Naive B cell (primary cell): Measurements from ENCODE around the gene SSH2. TPM values are rescaled to one million over a fixed set of nuclear protein-coding genes. Genes with fewer than 3 reads are reported as not detected.

Experiments
- ATAC-seq, 2 donors: fragments of 150-1000 bp; cut with Tn5 transposase; 2 replicates each; pipeline ENCODE4 v1.10.0; 2021; ENCODE audit warnings: low read depth in 2 of 2, mild to moderate bottlenecking in 2 of 2, moderate library complexity in 2 of 2
- DNase-seq: peaks from one replicate; pipeline ENCODE4 v3.0.0; 2022
- H3K27ac Mint-ChIP-seq, 6 donors: one replicate each; pipeline ENCODE4 v1.8.0; 2020 to 2022; ENCODE audit warnings: mild to moderate bottlenecking in 6 of 6, mixed read lengths in 6 of 6, moderate library complexity in 5 of 6, inconsistent platforms in 2 of 6
- H3K27me3 Mint-ChIP-seq, 3 donors: one replicate each; pipeline ENCODE4 v1.8.0; 2021 to 2022; ENCODE audit warnings: mixed read lengths in 3 of 3, mild to moderate bottlenecking in 1 of 3
- H3K36me3 Mint-ChIP-seq, 2 donors: one replicate each; pipeline ENCODE4 v1.8.0; 2020 to 2022; ENCODE audit warnings: mixed read lengths in 2 of 2, inconsistent platforms in 1 of 2, mild to moderate bottlenecking in 1 of 2
- H3K4me1 Mint-ChIP-seq, 3 donors: one replicate each; pipeline ENCODE4 v1.8.0; 2020 to 2022; ENCODE audit warnings: mixed read lengths in 3 of 3, inconsistent platforms in 1 of 3, mild to moderate bottlenecking in 1 of 3, moderate library complexity in 1 of 3
- H3K4me3 Mint-ChIP-seq, 8 donors: one replicate each; pipeline ENCODE4 v1.8.0; 2020 to 2022; ENCODE audit warnings: mild to moderate bottlenecking in 8 of 8, mixed read lengths in 8 of 8, moderate library complexity in 8 of 8, inconsistent platforms in 2 of 8
- H3K9me3 Mint-ChIP-seq, 7 donors: one replicate each; pipeline ENCODE4 v1.8.0; 2020 to 2022; ENCODE audit warnings: mixed read lengths in 7 of 7, mild to moderate bottlenecking in 5 of 7, inconsistent platforms in 2 of 7, moderate library complexity in 1 of 7
- polyA plus RNA-seq, 6 donors: library from polyadenylated mRNA; unstranded; fragments of 300-500 nt; fragmentation: Illumina TruSeq; gene quantifications; one replicate each; pipeline ENCODE4 v1.2.3, GENCODE V29; 2021; ENCODE audit warnings: low read depth in 6 of 6

The SSH2 gene
- polyA plus RNA-seq, 6 donors from 2014 or later = 46.3 to 96.7 (median 65.5) TPM

- no peak overlapping the region for H3K27ac Mint-ChIP-seq
- DNase-seq = no peak
- H3K27me3 Mint-ChIP-seq = peaks cover 11 to 24% (median 16%) of the 10 kb centered on the region in 3 donors
- no peaks in the 10 kb centered on the region for H3K36me3 Mint-ChIP-seq
- no peak for ATAC-seq
- H3K9me3 Mint-ChIP-seq = no peaks in the 10 kb centered on the region
- no peak overlapping the region for H3K4me3 Mint-ChIP-seq
- peaks cover 30 to 59% (median 56%) of the 10 kb centered on the region in 3 donors for H3K4me1 Mint-ChIP-seq
These were observed 310.8 kb downstream of the SSH2 start for GRCh38 chr17:29619251-29619650.

- Mint-ChIP-seq H3K4me1 (peaks cover 30 to 63% (median 60%) of the 10 kb centered on the region in 3 donors), H3K4me3 (peak overlapping the region; percentile 20 to 93 (median 82)), H3K27me3 (peaks cover 11 to 29% (median 16%) of the 10 kb centered on the region in 3 donors), H3K27ac (no peak overlapping the region), H3K9me3 (no peaks in the 10 kb centered on the region), H3K36me3 (no peaks in the 10 kb centered on the region)
- DNase-seq = no peak
- ATAC-seq = no peak
These were observed 311.6 kb downstream of the SSH2 start for GRCh38 chr17:29618272-29619065.

- peak; percentile 62 for ATAC-seq
- Mint-ChIP-seq H3K27ac (peak overlapping the region in 3 of 6 donors; percentile 42 to 82 (median 82)), H3K36me3 (no peaks in the 10 kb centered on the region), H3K4me3 (peak overlapping the region; percentile 80 to 93 (median 88)), H3K4me1 (peaks cover 27 to 55% (median 53%) of the 10 kb centered on the region in 3 donors), H3K27me3 (peaks cover 11 to 29% (median 16%) of the 10 kb centered on the region in 3 donors), H3K9me3 (no peaks in the 10 kb centered on the region)
- DNase-seq = peak; percentile 83
These were observed 312.4 kb downstream of the SSH2 start for GRCh38 chr17:29617481-29618271.

GRCh38 chr17:29617125-29617480 lies 312.9 kb downstream of the SSH2 start:
- peak overlapping the region in 3 of 6 donors; percentile 30 to 82 (median 42) for H3K27ac Mint-ChIP-seq
- no peaks in the 10 kb centered on the region for H3K36me3 Mint-ChIP-seq
- peak; percentile 80 for DNase-seq
- ATAC-seq = peak; percentile 68 to 73
- peaks cover 11 to 29% (median 16%) of the 10 kb centered on the region in 3 donors for H3K27me3 Mint-ChIP-seq
- no peaks in the 10 kb centered on the region for H3K9me3 Mint-ChIP-seq
- H3K4me1 Mint-ChIP-seq = peaks cover 26 to 52% (median 51%) of the 10 kb centered on the region in 3 donors
- H3K4me3 Mint-ChIP-seq = peak overlapping the region; percentile 80 to 93 (median 88)

GRCh38 chr17:29616300-29617048 lies 313.6 kb downstream of the SSH2 start:
- Mint-ChIP-seq H3K4me3 (peak overlapping the region; percentile 80 to 93 (median 88)), H3K27me3 (peaks cover 11 to 29% (median 16%) of the 10 kb centered on the region in 3 donors), H3K27ac (peak overlapping the region in 2 of 6 donors; percentile 30 to 61), H3K4me1 (peaks cover 21 to 47% (median 44%) of the 10 kb centered on the region in 3 donors), H3K9me3 (no peaks in the 10 kb centered on the region), H3K36me3 (no peaks in the 10 kb centered on the region)
- ATAC-seq (no peak), DNase-seq (no peak)

- DNase-seq (peak; percentile 81), ATAC-seq (peak; percentile 48 to 53)
- peaks cover 11 to 29% (median 16%) of the 10 kb centered on the region in 3 donors for H3K27me3 Mint-ChIP-seq
- peaks cover 21 to 47% (median 42%) of the 10 kb centered on the region in 3 donors for H3K4me1 Mint-ChIP-seq
- H3K36me3 Mint-ChIP-seq = no peaks in the 10 kb centered on the region
- H3K4me3 Mint-ChIP-seq = peak overlapping the region; percentile 80 to 93 (median 88)
- peak overlapping the region in 1 of 6 donors; percentile 64 for H3K27ac Mint-ChIP-seq
- no peaks in the 10 kb centered on the region for H3K9me3 Mint-ChIP-seq
These were observed 314.3 kb downstream of the SSH2 start for GRCh38 chr17:29615492-29616299.

GRCh38 chr17:29615048-29615385 lies 315.0 kb downstream of the SSH2 start:
- ATAC-seq (peak; percentile 11 to 20), DNase-seq (peak; percentile 41)
- peaks cover 21 to 47% (median 42%) of the 10 kb centered on the region in 3 donors for H3K4me1 Mint-ChIP-seq
- no peaks in the 10 kb centered on the region for H3K9me3 Mint-ChIP-seq
- H3K27ac Mint-ChIP-seq = peak overlapping the region in 2 of 6 donors; percentile 26 to 61
- peak overlapping the region; percentile 80 to 93 (median 88) for H3K4me3 Mint-ChIP-seq
- no peaks in the 10 kb centered on the region for H3K36me3 Mint-ChIP-seq
- H3K27me3 Mint-ChIP-seq = peaks cover 11 to 29% (median 16%) of the 10 kb centered on the region in 3 donors

- peak overlapping the region; percentile 80 to 93 (median 88) for H3K4me3 Mint-ChIP-seq
- H3K27me3 Mint-ChIP-seq = peaks cover 11 to 29% (median 16%) of the 10 kb centered on the region in 3 donors
- H3K27ac Mint-ChIP-seq = peak overlapping the region in 1 of 6 donors; percentile 22
- H3K9me3 Mint-ChIP-seq = no peaks in the 10 kb centered on the region
- H3K36me3 Mint-ChIP-seq = no peaks in the 10 kb centered on the region
- DNase-seq (no peak), ATAC-seq (no peak)
- peaks cover 21 to 47% (median 42%) of the 10 kb centered on the region in 3 donors for H3K4me1 Mint-ChIP-seq
These were observed 315.5 kb downstream of the SSH2 start for GRCh38 chr17:29614349-29615047.

GRCh38 chr17:29613856-29614255 lies 316.2 kb downstream of the SSH2 start:
- peaks cover 11 to 29% (median 16%) of the 10 kb centered on the region in 3 donors for H3K27me3 Mint-ChIP-seq
- ATAC-seq (no peak), DNase-seq (no peak)
- no peak overlapping the region for H3K27ac Mint-ChIP-seq
- H3K36me3 Mint-ChIP-seq = no peaks in the 10 kb centered on the region
- H3K9me3 Mint-ChIP-seq = no peaks in the 10 kb centered on the region
- H3K4me1 Mint-ChIP-seq = peaks cover 21 to 47% (median 42%) of the 10 kb centered on the region in 3 donors
- H3K4me3 Mint-ChIP-seq = peak overlapping the region; percentile 58 to 93 (median 72)

GRCh38 chr17:29613352-29613837 lies 316.6 kb downstream of the SSH2 start:
- Mint-ChIP-seq H3K36me3 (no peaks in the 10 kb centered on the region), H3K27me3 (peaks cover 11 to 29% (median 16%) of the 10 kb centered on the region in 3 donors), H3K9me3 (no peaks in the 10 kb centered on the region), H3K27ac (no peak overlapping the region), H3K4me3 (peak overlapping the region in 7 of 8 donors; percentile 58 to 93 (median 73)), H3K4me1 (peaks cover 21 to 46% (median 40%) of the 10 kb centered on the region in 3 donors)
- peak; percentile 82 for DNase-seq
- peak; percentile 35 to 46 for ATAC-seq

- H3K9me3 Mint-ChIP-seq = no peaks in the 10 kb centered on the region
- peak overlapping the region in 5 of 8 donors; percentile 43 to 93 (median 68) for H3K4me3 Mint-ChIP-seq
- ATAC-seq = no peak
- H3K27ac Mint-ChIP-seq = no peak overlapping the region
- DNase-seq = no peak
- H3K36me3 Mint-ChIP-seq = no peaks in the 10 kb centered on the region
- peaks cover 11 to 29% (median 16%) of the 10 kb centered on the region in 3 donors for H3K27me3 Mint-ChIP-seq
- H3K4me1 Mint-ChIP-seq = peaks cover 21 to 42% (median 39%) of the 10 kb centered on the region in 3 donors
These were observed 317.4 kb downstream of the SSH2 start for GRCh38 chr17:29612404-29613280.
